Prostate gland (tissue), 2 donors: ENCODE results near the gene MAP3K6.

Experiments used
- CTCF ChIP-seq, 4 experiments: fragments of 200-600 bp in 2 of 4; fragments of 450-650 bp in 2 of 4; sonication (generic) in 2 of 4; IDR thresholded peaks; 1 replicate in 3 of 4; 2 replicates in 1 of 4; pipeline ENCODE4 v1.5.1; 2016 to 2019; ENCODE audit warnings: antibody characterized with exemption in 4 of 4, mild to moderate bottlenecking in 2 of 4, moderate library complexity in 2 of 4
- POLR2A ChIP-seq: fragments of 450-650 bp; IDR thresholded peaks from one replicate; pipeline ENCODE4 v1.6.1; 2016; ENCODE audit warnings: antibody characterized with exemption, mild to moderate bottlenecking

GRCh38 chr1:27322569-27323240 lies 44.1 kb downstream of the MAP3K6 start:
- TF ChIP-seq POLR2A (no peak), CTCF (IDR thresholded peaks at IDR 0.05) (no peak)
